Measurements from ENCODE around the gene LRRFIP2.
"Not testable (repeated sequence)": the region's sequence is repeated elsewhere in the genome, so short reads cannot be mapped to it uniquely, and the experiment has no call there.

LRRFIP2 gene

GRCh38 chr3:37071921-37072320 is 102.5 kb downstream of the LRRFIP2 start:
- DNase-seq (ENCODE audit: low read depth in 2 of 2) = no peak

DNA sequence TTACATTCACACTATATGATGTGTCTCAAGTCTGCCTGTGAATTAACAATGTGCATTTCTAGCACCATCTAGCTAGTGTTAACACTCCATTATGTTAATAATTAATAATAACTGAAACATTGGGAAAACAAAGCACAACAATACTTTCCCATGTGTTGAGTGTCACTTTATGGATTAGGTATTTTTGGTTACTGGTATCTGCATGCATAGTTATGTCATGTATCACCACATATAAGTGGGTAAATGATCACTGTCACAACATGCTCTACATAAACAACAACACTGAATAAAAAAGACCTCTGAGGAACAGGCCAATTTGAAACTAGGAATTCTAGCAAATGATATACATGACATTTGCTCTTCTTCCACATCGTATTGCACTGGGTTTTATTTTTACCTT is 106.4 kb downstream of the LRRFIP2 start:
- no peak for DNase-seq (ENCODE audit: low read depth in 2 of 2)

GRCh38 chr3:37067577-37067976 is 106.8 kb downstream of the LRRFIP2 start:
- no peak for DNase-seq (ENCODE audit: low read depth in 2 of 2)

DNA sequence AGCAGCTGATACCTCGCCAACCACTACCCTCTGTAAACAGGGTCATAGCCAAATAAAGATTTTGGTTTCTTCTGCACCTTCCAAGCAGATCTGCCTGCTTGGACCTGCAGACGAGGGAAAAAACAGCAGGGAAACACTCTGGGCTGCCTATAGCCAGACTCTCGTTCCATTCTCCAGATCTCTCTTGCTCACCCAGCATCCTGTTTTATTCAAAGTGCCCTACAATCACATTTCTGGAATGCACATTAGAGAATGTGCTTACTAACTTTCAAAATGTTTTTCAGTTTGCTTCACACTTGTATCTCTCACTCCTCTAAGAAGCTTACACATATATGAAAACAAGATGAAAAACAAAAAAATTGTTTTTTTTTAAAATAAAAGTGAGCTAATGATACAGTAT is 109.6 kb downstream of the LRRFIP2 start:
- no peak for DNase-seq (ENCODE audit: low read depth in 2 of 2)

GRCh38 chr3:37058117-37058516 is 116.3 kb downstream of the LRRFIP2 start:
- no peak for DNase-seq (ENCODE audit: low read depth in 2 of 2)

DNA sequence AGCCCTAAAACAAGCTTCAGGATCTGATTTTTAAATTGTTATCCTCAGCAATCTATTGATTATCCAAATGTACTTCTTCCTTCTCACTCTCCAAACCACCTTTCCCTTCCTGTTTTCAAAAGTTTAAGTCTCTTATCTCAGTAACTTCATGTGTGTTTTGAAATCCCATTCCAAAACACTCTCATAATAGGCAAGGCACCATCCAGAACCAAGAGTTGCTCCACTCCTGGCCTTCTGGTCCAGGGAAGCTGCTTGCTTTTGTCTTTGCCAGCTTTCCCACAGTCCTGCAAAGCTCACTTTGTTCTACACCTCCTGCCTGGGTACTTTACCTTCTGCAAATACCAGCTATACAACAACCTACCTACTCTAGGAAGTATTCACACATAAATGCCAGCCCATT is 117.6 kb downstream of the LRRFIP2 start:
- no peak for DNase-seq (ENCODE audit: low read depth in 2 of 2)

- DNase-seq (ENCODE audit: low read depth in 2 of 2) = not testable (repeated sequence)
These were observed 119.3 kb downstream of the LRRFIP2 start for GRCh38 chr3:37055077-37055476.

DNA sequence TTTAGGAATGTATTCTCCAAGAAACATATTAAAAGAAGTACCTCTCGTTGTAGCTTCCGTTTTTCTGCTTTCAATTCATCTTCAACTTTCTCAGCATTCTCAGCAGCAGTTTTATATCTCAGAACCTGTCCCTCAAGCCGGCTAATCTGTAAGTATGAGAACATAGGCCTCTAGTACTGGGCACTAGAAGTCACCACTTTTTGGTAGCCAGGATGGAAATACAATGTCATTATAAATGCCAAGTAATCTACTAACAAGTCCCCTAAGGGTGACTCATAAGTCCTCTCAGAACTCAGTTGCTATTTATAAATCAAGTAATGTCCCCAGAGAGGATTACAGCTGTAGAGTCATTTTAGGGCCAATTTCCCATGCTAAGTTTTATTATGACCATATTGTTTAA is 120.0 kb downstream of the LRRFIP2 start:
- no peak for DNase-seq (ENCODE audit: low read depth in 2 of 2)

GRCh38 chr3:37053753-37054152 is 120.6 kb downstream of the LRRFIP2 start:
- no peak for DNase-seq (ENCODE audit: low read depth in 2 of 2)

GRCh38 chr3:37053337-37053736 is 121.0 kb downstream of the LRRFIP2 start:
- no peak for DNase-seq (ENCODE audit: low read depth in 2 of 2)

DNA sequence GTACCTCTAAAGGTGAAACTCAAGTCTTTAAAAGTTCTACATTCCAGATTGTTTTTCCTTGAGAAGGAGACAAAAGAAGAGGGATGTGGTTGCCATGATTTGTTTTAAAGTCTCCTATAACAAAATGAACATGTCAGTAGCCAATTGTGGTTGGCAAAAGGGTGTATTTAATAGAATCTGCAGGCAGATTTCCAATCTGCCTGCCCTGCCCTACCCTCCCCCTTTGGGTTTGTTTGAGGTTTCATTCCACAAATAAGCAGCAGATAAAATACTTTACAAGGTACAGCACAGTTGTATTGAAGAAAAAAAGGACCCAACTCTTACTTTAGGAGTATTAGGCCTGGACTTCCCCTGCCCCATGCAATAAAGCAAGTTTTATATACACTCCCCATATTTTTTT is 121.5 kb downstream of the LRRFIP2 start:
- no peak for DNase-seq (ENCODE audit: low read depth in 2 of 2)

- no peak for DNase-seq (ENCODE audit: low read depth in 2 of 2)
These were observed 124.1 kb downstream of the LRRFIP2 start for GRCh38 chr3:37050282-37050681.

- DNase-seq (ENCODE audit: low read depth in 2 of 2) = not testable (repeated sequence)
These were observed 131.7 kb downstream of the LRRFIP2 start for GRCh38 chr3:37042712-37043111.

- no peak for DNase-seq (ENCODE audit: low read depth in 2 of 2)
These were observed 132.7 kb downstream of the LRRFIP2 start for GRCh38 chr3:37041546-37042195.

DNA sequence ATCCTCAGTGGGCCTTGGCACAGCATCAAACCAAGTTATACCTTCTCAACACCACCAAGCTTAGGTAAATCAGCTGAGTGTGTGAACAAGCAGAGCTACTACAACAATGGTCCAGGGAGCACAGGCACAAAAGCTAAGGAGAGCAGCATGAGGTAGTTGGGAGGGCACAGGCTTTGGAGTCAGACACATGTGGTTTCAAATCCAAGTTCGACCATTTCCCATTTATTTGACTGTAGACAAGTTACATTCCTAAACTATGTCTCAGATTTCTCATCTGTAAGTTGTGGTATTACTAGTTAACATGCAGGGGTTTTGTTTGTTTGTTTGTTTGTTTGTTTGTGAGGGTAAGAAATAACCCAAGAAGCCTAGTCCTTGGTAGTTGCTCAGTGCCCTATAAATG is 134.2 kb downstream of the LRRFIP2 start:
- no peak for DNase-seq (ENCODE audit: low read depth in 2 of 2)

DNA sequence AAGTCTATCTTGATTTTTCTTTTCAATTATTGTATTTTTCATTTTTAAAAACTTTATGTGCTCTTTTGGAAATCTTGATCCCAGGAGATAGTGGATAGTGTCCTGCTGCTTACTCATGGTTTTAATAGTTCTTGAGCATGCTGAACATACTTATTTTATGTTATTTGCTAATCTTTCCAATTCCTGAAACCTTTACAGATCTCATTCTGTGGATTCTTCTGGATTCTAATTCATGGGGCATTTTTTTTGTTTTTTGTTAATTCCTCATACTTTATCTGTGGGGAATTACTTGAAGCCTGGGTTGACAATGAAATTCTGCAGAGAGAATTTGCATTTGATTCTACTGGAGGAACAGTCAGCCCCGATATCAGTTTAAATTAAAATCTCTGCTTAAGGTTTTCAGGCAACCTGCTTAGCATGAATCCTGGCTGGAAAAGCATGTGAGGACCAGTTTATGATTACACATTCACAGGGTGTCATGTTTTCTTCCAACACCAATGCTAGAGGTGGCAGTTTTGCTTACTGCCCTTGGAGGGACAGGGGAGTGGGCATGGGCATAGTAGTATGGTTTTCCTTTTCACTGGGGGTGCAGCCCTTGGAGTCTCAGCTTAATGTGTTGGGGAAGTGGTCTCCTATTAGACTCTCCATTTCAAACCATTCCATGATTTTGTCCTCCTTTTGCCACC is 135.1 kb downstream of the LRRFIP2 start:
- no peak for DNase-seq (ENCODE audit: low read depth in 2 of 2)

DNA sequence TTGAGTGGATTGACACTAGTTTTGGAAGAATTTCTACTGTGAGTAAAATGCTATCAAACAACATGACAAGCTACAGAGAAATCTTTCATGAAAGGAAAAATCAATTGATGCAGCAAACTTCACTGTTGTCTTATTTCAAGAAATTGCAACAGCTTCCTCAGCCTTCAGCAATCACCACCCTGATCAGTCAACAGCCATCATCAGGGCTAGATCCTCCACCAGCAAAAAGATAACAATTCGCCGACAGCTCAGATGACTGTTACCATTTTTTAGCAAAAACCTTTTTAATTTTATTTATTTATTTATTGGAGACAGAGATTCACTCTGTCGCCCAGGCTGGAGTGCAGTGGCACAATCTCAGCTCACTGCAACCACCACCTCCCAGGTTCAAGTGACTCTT is 137.0 kb downstream of the LRRFIP2 start:
- DNase-seq (ENCODE audit: low read depth in 2 of 2) = no peak

DNA sequence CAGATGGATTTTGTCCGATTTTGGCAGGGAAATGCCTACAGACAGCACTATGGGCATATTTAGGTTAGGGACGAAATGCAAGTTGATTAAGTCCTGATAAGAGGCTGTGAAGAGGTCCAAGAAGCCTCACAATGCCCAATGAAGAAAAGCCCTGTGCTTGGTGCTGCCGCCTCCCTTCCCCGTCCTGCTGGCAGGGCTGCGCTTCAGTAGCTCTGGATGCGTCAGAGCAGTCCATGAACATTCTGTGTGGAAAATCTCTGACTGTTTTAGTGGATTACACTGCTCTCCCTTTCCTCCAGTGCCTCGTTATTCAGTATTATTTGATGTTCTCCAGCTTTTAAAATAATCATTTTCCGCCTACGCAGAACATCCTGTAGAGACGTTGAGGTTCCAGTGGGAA is 141.4 kb downstream of the LRRFIP2 start:
- DNase-seq (ENCODE audit: low read depth in 2 of 2) = no peak

- no peak for DNase-seq (ENCODE audit: low read depth in 2 of 2)
These were observed 143.2 kb downstream of the LRRFIP2 start for GRCh38 chr3:37031096-37031682.

DNA sequence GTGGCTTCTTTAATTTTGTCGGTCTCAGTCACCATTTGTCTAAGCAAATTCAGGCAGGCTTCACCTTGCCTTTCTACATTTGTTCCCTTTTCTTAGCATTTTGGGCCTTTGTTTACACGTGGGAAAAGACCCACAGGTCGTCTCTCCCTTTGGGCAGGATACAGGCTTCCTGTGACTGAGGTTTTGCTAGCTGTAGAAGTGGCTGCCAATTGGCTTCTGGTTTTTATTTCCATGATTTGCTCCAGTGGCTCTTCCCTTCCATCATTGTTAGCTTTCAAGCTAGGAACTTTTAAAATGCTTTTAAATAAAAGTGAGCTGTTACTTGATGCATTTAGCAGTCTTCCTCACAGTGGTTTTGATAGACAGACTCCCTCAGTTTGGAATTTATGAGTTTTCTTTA is 143.8 kb downstream of the LRRFIP2 start:
- no peak for DNase-seq (ENCODE audit: low read depth in 2 of 2)

GRCh38 chr3:37029516-37030163 is 144.7 kb downstream of the LRRFIP2 start:
- DNase-seq (ENCODE audit: low read depth in 2 of 2) = no peak

DNA sequence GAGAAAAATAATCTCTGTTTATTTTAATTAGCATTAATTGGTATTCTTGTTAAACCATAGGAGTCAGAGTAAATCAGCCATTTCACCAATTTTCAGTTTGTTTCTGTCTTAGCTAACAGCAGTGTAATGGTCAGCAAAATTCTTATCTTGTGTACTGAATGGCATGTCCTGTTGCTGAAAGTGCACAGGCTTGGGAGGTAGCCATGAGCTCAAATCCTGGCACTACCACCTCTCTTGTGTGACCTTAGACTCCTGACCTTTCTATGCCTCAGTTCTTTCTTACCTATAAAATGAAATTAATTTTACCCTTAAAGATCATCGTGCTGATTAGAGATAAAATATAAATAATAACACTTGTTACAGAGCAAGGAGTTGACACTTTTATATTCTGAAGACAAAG is 145.3 kb downstream of the LRRFIP2 start:
- no peak for DNase-seq (ENCODE audit: low read depth in 2 of 2)

GRCh38 chr3:37028329-37028728 is 146.1 kb downstream of the LRRFIP2 start:
- no peak for DNase-seq (ENCODE audit: low read depth in 2 of 2)
